ENCODE measurements around the gene ST3GAL6.

ST3GAL6 gene

DNA sequence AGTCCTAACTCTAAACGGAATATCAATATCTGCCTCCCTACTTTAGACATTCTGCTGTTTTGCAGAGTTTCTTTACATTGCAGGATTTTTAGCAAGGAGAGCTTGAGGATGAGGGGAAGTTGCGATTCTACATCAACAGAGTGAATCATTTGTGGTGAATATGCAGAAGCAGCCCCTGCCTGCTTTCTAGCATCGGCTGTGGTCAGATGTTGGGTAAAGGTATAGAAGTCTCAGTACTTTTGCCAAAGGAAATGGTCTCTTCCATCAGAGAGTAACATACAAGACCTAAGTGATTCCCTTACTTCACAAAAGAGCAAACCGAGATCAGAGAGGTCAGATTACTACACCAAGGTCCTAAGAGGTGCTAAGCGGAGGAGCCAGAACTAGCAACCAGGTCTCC, 15.2 kb downstream of the ST3GAL6 start:
- no peak for DNase-seq

GRCh38 chr3:98778852-98779413, 15.8 kb downstream of the ST3GAL6 start:
- DNase-seq, result no peak

DNA sequence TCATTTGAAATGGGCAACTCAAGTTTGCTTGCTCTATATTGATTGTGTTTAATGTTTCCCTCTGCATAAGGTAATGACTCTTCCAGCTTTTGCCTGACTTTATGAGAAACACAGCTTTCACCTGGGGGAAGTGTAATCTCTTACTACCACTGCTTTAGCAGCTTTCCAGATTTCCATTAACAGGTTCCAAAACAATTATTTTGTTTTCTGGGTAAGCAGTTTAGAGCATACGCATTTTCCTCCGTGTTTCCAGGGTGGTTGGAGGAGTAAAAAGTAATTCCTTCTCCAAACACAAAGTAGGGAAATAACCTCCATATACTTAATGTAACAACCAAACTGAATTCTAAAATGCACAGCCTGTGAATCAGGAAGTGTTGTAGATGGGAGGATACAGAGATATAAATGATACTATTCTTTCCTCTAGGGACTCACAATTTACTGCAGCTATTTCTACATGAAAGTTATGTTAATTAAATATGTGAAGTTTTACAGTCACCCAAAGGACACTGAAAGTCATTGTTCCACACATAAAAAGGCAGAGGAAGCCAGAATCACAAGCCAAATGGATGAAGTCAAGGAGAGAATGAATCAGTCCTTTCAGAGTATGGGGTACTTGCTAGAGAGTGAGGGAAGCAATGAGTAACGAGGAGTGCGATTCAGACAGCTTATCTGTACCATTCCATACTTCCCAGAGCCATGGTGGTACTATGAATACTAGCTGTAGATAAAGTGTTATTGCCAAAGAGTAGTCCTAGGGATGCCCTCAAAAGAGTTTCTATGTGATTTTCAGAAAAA, 16.6 kb downstream of the ST3GAL6 start:
- DNase-seq, result no peak

DNA sequence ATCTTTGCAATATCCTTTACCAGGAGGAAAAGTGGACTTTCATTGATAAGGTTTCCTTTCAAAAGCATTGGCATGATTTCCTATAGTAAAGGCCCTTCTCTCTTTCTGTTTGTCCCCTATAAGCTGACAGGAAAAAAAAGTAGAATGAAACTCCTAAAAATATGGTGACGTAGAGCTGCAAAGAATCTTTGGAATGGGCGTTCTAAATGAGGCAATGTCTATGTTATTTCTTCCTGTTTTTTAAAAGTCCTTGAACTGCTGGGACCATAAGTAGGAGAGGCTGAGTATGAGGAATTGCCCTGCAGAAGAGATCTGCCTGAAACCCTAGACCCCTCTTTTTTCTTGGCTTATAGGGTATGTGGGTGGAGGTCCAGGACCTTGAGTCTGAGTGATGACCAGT, 17.2 kb downstream of the ST3GAL6 start:
- DNase-seq, result no peak

- DNase-seq, result no peak
Observed at GRCh38 chr3:98782824-98783500, 19.8 kb downstream of the ST3GAL6 start.

DNA sequence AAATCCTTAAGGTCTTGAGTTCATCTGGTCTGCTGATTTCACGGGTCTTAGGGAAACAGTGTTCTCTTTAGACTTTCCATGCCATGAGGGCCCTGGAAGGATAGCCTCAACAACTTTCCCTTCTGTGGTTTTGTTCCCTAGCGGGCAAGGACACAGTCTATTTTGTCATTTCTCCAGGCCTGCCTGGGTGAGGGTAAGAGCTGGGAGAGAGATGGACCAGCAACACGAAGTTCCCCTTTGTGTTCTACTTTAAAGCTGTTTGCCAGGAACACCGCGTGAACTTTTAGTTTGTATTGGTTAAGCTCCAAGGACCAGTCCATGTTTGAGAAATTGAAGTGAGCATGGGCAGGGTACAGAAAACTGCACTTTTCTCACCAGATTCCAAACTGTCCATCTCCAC, 20.9 kb downstream of the ST3GAL6 start:
- DNase-seq, result no peak

GRCh38 chr3:98784666-98785600, 21.8 kb downstream of the ST3GAL6 start:
- DNase-seq, result no peak

GRCh38 chr3:98786364-98787006, 23.3 kb downstream of the ST3GAL6 start:
- DNase-seq, result no peak

DNA sequence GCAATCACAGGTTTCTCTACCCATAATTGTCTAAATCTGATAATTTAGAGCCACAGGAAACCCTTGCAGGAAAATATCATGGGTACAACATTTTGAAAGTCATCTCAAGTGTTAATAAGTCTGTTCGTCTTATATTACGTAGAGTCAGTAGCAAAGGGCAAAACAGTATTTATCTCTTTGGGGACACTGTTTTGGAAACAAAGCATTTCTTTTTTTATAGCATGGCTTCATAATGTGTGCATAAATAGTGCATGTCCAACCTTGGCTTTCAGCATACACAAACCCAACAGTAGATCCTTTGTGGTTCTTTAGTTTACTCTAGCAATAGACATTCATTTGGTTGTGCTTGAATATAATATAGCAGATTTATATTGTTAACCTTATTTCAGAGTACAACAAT, 24.0 kb downstream of the ST3GAL6 start:
- no peak for DNase-seq

- DNase-seq, result no peak
Observed at GRCh38 chr3:98788651-98789050, 25.5 kb downstream of the ST3GAL6 start.

GRCh38 chr3:98791341-98792325, 28.5 kb downstream of the ST3GAL6 start:
- no peak for DNase-seq

GRCh38 chr3:98793971-98794370, 30.8 kb downstream of the ST3GAL6 start:
- no peak for DNase-seq

DNA sequence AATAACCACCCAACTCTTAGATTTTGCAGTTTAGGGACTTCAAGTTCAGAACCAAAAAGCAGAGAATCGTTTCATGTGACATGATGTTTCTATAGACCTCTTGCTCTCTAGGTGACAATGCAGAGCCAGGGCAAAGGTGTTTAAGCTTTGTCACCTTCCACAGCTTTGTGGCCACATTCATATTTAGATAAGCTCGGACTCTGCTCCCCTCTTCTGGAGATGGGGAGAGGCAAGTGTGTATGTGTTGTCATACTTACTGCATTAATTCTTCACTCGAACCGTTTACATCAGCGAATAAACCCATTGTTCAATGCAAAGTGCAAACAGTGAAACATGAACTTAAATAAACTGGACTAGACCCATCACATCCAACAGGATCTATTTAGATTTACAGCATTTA, 33.2 kb downstream of the ST3GAL6 start:
- no peak for DNase-seq

GRCh38 chr3:98797905-98798304, 34.8 kb downstream of the ST3GAL6 start:
- no peak for DNase-seq

DNA sequence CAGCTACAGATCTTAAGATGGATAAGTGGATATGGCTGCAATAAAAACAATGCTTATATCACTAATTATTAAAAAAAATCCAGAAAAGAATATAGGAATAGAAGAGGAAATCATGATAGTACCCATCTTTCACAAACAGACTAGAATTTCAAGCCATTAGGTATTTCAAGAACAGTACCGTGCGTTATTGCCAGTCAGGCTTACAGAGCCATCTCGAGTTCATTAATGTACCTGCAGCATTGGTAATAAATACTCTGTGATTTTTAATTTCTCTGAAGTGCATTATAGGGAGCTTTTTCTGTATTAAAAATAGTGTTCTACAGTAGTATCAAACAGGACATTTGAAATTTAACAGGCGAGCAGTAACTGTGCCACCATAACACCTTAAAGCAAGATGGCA, 35.7 kb downstream of the ST3GAL6 start:
- DNase-seq, result no peak

- no peak for DNase-seq
Observed at GRCh38 chr3:98799479-98799878, 36.3 kb downstream of the ST3GAL6 start.

DNA sequence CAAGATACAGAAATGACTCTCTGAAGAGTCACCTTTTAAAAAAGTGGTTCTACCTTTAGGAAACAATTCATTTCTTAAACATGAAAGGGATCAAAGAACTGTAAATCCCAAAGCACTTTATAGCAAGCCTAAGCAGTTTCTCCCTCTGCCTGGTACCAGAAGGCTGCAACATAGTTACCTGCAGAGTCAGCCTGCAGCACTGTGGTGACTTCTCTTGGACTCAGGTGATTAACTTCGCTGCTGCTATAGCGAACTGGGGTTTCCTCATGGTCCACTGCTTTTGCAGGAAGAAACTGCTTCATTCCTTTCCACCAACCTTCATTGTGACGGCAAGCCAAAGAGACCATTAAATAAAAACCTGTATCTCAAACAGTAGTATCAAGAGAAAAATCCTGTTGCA, 37.3 kb downstream of the ST3GAL6 start:
- DNase-seq, result no peak

DNA sequence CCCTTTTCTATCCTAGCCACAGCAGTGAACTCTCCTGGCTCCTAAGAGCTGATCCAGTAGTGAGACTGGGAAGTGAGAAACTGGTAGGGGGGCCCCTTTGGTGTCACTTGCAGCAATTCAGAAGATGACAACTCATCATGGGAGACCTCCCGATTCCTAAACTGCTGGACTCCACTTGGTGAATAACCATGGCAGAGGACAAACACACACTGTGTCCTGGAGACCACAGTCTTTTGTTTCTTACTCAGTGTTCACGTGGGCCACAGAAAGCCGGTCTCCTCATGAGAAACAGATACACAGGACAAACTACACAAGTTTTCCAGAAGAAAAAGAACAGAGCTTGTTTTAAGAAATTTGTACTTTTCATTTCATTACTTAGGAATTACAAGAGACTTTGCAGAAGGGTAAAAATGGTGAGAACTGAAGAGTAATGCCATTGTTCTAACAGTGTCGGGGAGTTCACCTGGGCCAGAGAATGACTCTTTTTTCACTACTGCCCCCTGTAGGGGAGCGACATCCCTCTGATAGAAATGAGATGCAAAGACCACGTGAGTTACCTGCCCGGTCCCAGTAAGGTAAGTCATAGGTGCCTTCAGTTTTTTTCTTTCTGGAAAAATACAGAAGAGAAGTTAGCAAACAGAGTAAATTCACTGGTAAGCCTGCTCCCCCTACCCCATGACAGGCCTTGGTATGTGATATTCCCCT, 38.1 kb downstream of the ST3GAL6 start:
- DNase-seq, result no peak

GRCh38 chr3:98805571-98805970, 42.4 kb downstream of the ST3GAL6 start:
- DNase-seq, result no peak

DNA sequence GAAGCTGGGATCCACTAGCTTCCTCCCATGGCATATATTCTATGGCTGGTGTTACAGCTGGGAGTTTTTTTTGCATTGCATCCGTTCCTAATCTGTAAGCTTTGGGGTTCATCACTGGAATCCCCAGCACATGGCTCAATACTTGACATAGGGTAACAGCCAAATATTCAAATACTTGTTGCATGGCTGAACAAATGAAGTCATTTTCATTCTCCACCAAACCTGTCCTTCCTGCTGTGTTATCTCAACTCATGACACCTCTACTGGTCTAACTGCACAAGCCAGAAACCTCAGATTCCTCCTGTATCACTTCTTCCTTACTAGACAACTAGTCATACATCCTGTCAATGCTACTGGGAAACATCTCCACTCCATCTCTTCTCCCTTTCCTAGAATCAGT, 43.4 kb downstream of the ST3GAL6 start:
- no peak for DNase-seq

DNA sequence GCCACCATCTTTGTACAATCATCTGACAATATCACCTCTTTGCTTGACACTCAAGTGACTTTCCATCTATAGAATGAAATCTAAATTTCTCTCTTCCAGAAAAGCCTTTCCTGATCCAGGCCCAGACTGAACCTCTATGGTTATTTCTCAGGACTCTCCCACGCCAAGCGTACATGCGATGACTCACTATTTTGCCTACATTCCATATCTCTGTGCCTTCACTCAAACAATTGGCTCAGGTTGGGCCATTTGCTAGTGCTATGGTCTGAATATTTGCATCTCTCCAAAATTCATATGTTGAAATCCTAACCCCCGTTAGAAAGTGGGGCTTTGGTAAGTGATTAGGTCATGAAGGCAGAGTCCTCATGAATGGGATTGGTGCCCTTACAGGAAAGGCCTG, 43.9 kb downstream of the ST3GAL6 start:
- DNase-seq, result no peak
